ENCODE data around the gene WBP1L. TPM values are rescaled to one million over a fixed set of nuclear protein-coding genes. Genes with fewer than 3 reads are reported as not detected.

The WBP1L gene
- total and polyA plus RNA-seq, 4 donors: 19.1 to 52.3 (median 45.2) TPM

DNA sequence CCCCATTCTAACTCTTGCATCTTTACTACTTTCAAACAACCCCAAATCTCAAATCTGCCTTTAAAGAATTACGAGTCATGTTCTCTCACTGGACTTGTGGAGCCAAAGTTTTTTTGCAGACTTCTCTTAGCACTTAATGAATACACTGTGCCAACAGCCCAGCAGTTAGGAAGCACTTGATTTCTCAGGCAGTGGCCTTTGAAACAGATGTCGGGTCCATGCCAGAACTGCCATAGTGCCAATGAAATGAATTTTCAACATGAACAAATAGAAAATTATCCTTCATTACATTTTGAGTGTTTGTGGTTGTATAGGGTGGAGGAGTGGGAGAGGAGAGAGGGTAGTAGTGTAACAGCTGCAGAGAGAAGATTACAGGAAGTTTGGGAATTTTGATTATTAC, 116.2 kb downstream of the WBP1L start:
- peaks cover 0 to 3% (median 0%) of the 10 kb centered on the region in 5 donors for H3K4me1 ChIP-seq (ENCODE audit: control insufficient read depth in 5 of 5, insufficient read depth in 5 of 5, low read length in 5 of 5)
- no peak overlapping the region for H3K27ac ChIP-seq (ENCODE audit: low read depth in 1 of 2, low read length in 1 of 2)
- DNase-seq: peak in 2 of 3 donors; percentile 30 to 31
- H3K9me3 ChIP-seq (ENCODE audit: control insufficient read depth in 4 of 4, insufficient read depth in 3 of 4, low read length in 3 of 4): no peaks in the 10 kb centered on the region
- no peaks in the 10 kb centered on the region for H3K27me3 ChIP-seq (ENCODE audit: control insufficient read depth in 3 of 3, insufficient read depth in 3 of 3, low read length in 2 of 3)
- H3K36me3 ChIP-seq (ENCODE audit: control insufficient read depth in 4 of 4, insufficient read depth in 4 of 4, low read length in 4 of 4): peaks cover 2 to 21% (median 7%) of the 10 kb centered on the region in 4 donors
- H3K9ac ChIP-seq (ENCODE audit: insufficient read depth in 1 of 2, low read length in 2 of 2): no peak overlapping the region
- TF ChIP-seq, protein P1, sequence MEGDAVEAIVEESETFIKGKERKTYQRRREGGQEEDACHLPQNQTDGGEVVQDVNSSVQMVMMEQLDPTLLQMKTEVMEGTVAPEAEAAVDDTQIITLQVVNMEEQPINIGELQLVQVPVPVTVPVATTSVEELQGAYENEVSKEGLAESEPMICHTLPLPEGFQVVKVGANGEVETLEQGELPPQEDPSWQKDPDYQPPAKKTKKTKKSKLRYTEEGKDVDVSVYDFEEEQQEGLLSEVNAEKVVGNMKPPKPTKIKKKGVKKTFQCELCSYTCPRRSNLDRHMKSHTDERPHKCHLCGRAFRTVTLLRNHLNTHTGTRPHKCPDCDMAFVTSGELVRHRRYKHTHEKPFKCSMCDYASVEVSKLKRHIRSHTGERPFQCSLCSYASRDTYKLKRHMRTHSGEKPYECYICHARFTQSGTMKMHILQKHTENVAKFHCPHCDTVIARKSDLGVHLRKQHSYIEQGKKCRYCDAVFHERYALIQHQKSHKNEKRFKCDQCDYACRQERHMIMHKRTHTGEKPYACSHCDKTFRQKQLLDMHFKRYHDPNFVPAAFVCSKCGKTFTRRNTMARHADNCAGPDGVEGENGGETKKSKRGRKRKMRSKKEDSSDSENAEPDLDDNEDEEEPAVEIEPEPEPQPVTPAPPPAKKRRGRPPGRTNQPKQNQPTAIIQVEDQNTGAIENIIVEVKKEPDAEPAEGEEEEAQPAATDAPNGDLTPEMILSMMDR (IDR thresholded peaks at IDR 0.05; ENCODE audit: control extremely low read depth, extremely low read depth): no peak
- H3K4me3 ChIP-seq: no peak overlapping the region
- no peak for ATAC-seq (ENCODE audit: insufficient read depth, low FRiP score)
- WGBS, 2 donors: 67 to 80% methylated on average over 2 of the region's 2 CpGs

DNA sequence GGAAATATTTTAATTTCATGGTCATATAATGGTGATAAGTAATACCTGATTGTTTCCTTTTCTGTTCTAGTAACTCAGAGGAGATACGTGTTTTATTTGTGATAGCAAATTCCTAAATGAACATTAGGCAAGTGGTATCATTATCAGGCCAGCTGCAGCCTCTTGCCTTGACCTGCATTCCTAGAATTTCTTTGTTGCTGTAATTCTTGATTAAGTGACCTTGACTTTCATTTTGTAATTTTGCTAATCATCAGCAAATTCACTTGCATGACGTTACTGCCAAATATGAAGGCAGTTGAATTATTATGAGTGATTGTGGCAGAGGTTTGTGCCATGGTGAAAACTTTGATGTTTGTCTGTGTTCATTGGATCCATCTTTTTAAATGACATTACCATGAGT, 119.9 kb downstream of the WBP1L start:
- H3K9me3 ChIP-seq (ENCODE audit: control insufficient read depth in 4 of 4, insufficient read depth in 3 of 4, low read length in 3 of 4): no peaks in the 10 kb centered on the region
- DNase-seq (no peak), ATAC-seq (ENCODE audit: insufficient read depth, low FRiP score) (no peak)
- H3K9ac ChIP-seq (ENCODE audit: insufficient read depth in 1 of 2, low read length in 2 of 2): no peak overlapping the region
- TF ChIP-seq, protein P1 (IDR thresholded peaks at IDR 0.05; ENCODE audit: control extremely low read depth, extremely low read depth): no peak
- peaks cover 0 to 3% (median 0%) of the 10 kb centered on the region in 5 donors for H3K4me1 ChIP-seq (ENCODE audit: control insufficient read depth in 5 of 5, insufficient read depth in 5 of 5, low read length in 5 of 5)
- no peak overlapping the region for H3K27ac ChIP-seq (ENCODE audit: low read depth in 1 of 2, low read length in 1 of 2)
- no peak overlapping the region for H3K4me3 ChIP-seq
- peaks cover 3 to 21% (median 10%) of the 10 kb centered on the region in 4 donors for H3K36me3 ChIP-seq (ENCODE audit: control insufficient read depth in 4 of 4, insufficient read depth in 4 of 4, low read length in 4 of 4)
- WGBS, 2 donors: 65 to 78% methylated on average over 2 of the region's 2 CpGs
- no peaks in the 10 kb centered on the region for H3K27me3 ChIP-seq (ENCODE audit: control insufficient read depth in 3 of 3, insufficient read depth in 3 of 3, low read length in 2 of 3)

DNA sequence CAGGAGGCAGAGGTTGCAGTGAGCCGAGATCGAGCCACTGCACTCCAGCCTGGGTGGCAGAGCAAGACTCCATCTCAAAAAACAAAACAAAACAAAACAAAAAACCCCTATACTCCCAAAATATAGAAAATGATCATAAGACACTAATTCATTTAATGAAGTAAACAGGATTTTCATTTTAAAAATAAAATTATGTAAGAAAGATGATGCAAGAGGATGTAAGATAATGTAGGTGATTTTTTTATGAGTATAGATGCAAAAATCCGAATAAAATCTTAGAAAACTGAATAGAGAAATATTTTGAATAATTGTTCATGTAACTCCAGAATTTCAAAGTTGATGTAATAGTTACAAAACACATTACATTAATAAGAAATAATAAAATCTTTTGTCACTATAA, 121.9 kb downstream of the WBP1L start:
- Histone ChIP-seq H3K4me1 (ENCODE audit: control insufficient read depth in 5 of 5, insufficient read depth in 5 of 5, low read length in 5 of 5) (peaks cover 0 to 11% (median 0%) of the 10 kb centered on the region in 5 donors), H3K36me3 (ENCODE audit: control insufficient read depth in 4 of 4, insufficient read depth in 4 of 4, low read length in 4 of 4) (peaks cover 2 to 17% (median 10%) of the 10 kb centered on the region in 4 donors), H3K9ac (ENCODE audit: insufficient read depth in 1 of 2, low read length in 2 of 2) (no peak overlapping the region), H3K9me3 (ENCODE audit: control insufficient read depth in 4 of 4, insufficient read depth in 3 of 4, low read length in 3 of 4) (no peaks in the 10 kb centered on the region), H3K27ac (ENCODE audit: low read depth in 1 of 2, low read length in 1 of 2) (no peak overlapping the region), H3K27me3 (ENCODE audit: control insufficient read depth in 3 of 3, insufficient read depth in 3 of 3, low read length in 2 of 3) (no peaks in the 10 kb centered on the region), H3K4me3 (no peak overlapping the region)
- WGBS, 2 donors: 94 to 97% methylated on average over 3 of the region's 3 CpGs
- TF ChIP-seq, protein P1 (IDR thresholded peaks at IDR 0.05; ENCODE audit: control extremely low read depth, extremely low read depth): no peak
- no peak for ATAC-seq (ENCODE audit: insufficient read depth, low FRiP score)
- no peak for DNase-seq

Small RNAs within 50 kb of the gene (small RNA-seq; reads per million reads assigned to genes)
- not detected for gene RNU6-1231P (ENCODE audit: low replicate concordance)

Other genes starting within 250 kb of the WBP1L start
- gene ACTR1A, start 241.2 kb upstream of the WBP1L start, total RNA-seq: 10 to 100 TPM; 88.9 to 96.0 TPM
- 10 to 100 TPM; 72.0 to 79.7 TPM for gene ACTR1A, start 241.2 kb upstream of the WBP1L start, polyA plus RNA-seq
- gene SUFU, start 240.0 kb upstream of the WBP1L start, total RNA-seq: 10 to 100 TPM; 14.0 to 14.8 TPM
- gene SUFU, start 240.0 kb upstream of the WBP1L start, polyA plus RNA-seq: 1 to 10 TPM; 3.5 to 5.6 TPM
- 100 to 1,000 TPM; 136 to 173 TPM for gene TRIM8, start 99.5 kb upstream of the WBP1L start, total RNA-seq
- 100 to 1,000 TPM in 1 of 2 donors, 10 to 100 TPM in 1; 81.5 to 104 TPM for gene TRIM8, start 99.5 kb upstream of the WBP1L start, polyA plus RNA-seq
- 10 to 100 TPM in 1 of 2 donors, 1 to 10 TPM in 1; 9.9 to 12.2 TPM for gene ARL3, start 29.6 kb upstream of the WBP1L start, total RNA-seq
- gene ARL3, start 29.6 kb upstream of the WBP1L start, polyA plus RNA-seq: 1 to 10 TPM; 6.7 to 9.6 TPM
- gene SFXN2, start 29.3 kb upstream of the WBP1L start, total RNA-seq: 10 to 100 TPM; 11.3 to 27.0 TPM
- 10 to 100 TPM; 10.8 to 16.8 TPM for gene SFXN2, start 29.3 kb upstream of the WBP1L start, polyA plus RNA-seq
- gene CYP17A1, start 93.5 kb downstream of the WBP1L start, total RNA-seq: 1 to 10 TPM; 2.1 to 3.7 TPM
- gene CYP17A1, start 93.5 kb downstream of the WBP1L start, polyA plus RNA-seq: 1 to 10 TPM in 1 of 2 donors, under 1 TPM in 1; 0.39 to 1.2 TPM
- 10 to 100 TPM; 17.6 to 37.1 TPM for gene BORCS7, start 110.3 kb downstream of the WBP1L start, total RNA-seq
- gene BORCS7, start 110.3 kb downstream of the WBP1L start, polyA plus RNA-seq: 10 to 100 TPM; 20.0 to 31.2 TPM
- gene AS3MT, start 125.5 kb downstream of the WBP1L start, total RNA-seq: 1 to 10 TPM in 1 of 2 donors, under 1 TPM in 1; 0.86 to 5.8 TPM
- gene AS3MT, start 125.5 kb downstream of the WBP1L start, polyA plus RNA-seq: 1 to 10 TPM; 1.9 to 3.8 TPM
- gene CNNM2, start 174.3 kb downstream of the WBP1L start, total RNA-seq: 10 to 100 TPM; 10.1 to 18.3 TPM
- gene CNNM2, start 174.3 kb downstream of the WBP1L start, polyA plus RNA-seq: 1 to 10 TPM; 3.0 to 5.4 TPM

All from lung (tissue), 13 donors.